ENCODE data around the gene AIPL1.
A peak's percentile ranks its signal among the peaks of the same experiment; 100 is the strongest.

The AIPL1 gene

GRCh38 chr17:6421700-6422604 is 13.0 kb downstream of the AIPL1 start:
- DNase-seq = peak; percentile 20 to 85 (median 65)

- peak in 1 of 58 donors; percentile 4 for DNase-seq
Observed at GRCh38 chr17:6420173-6420641, 14.7 kb downstream of the AIPL1 start.

- DNase-seq = no peak
Observed at GRCh38 chr17:6415616-6416015, 19.3 kb downstream of the AIPL1 start.

GRCh38 chr17:6413065-6413464 is 21.9 kb downstream of the AIPL1 start:
- DNase-seq = peak in 2 of 58 donors; percentile 37 to 52

- no peak for DNase-seq
Observed at GRCh38 chr17:6408735-6409134, 26.2 kb downstream of the AIPL1 start.

- no peak for DNase-seq
Observed at GRCh38 chr17:6408276-6408675, 26.6 kb downstream of the AIPL1 start.

- DNase-seq = no peak
Observed at GRCh38 chr17:6402258-6402657, 32.7 kb downstream of the AIPL1 start.

- DNase-seq = no peak
Observed at GRCh38 chr17:6398955-6399354, 36.0 kb downstream of the AIPL1 start.

GRCh38 chr17:6394055-6394606 is 40.8 kb downstream of the AIPL1 start:
- DNase-seq = peak in 4 of 58 donors; percentile 9 to 27 (median 12)

GRCh38 chr17:6393351-6393952 is 41.5 kb downstream of the AIPL1 start:
- peak in 26 of 58 donors; percentile 5 to 73 (median 34) for DNase-seq

- DNase-seq = peak in 1 of 58 donors; percentile 50
Observed at GRCh38 chr17:6392609-6393350, 42.1 kb downstream of the AIPL1 start.

- no peak for DNase-seq
Observed at GRCh38 chr17:6388416-6388815, 46.5 kb downstream of the AIPL1 start.

- no peak for DNase-seq
Observed at GRCh38 chr17:6387858-6388257, 47.1 kb downstream of the AIPL1 start.

- no peak for DNase-seq
Observed at GRCh38 chr17:6387442-6387841, 47.5 kb downstream of the AIPL1 start.

GRCh38 chr17:6386041-6386630 is 48.8 kb downstream of the AIPL1 start:
- DNase-seq = no peak

GRCh38 chr17:6384481-6384880 is 50.4 kb downstream of the AIPL1 start:
- DNase-seq = no peak

- DNase-seq = no peak
Observed at GRCh38 chr17:6381526-6382465, 53.1 kb downstream of the AIPL1 start.

- no peak for DNase-seq
Observed at GRCh38 chr17:6380915-6381438, 53.9 kb downstream of the AIPL1 start.

- no peak for DNase-seq
Observed at GRCh38 chr17:6377906-6378305, 57.0 kb downstream of the AIPL1 start.
